Right lobe of liver (tissue), 6 donors: ENCODE data around the gene BPIFB2. TPM values are rescaled to one million over a fixed set of nuclear protein-coding genes. Genes with fewer than 3 reads are reported as not detected.

Experiments used
- ATAC-seq, 4 donors: fragments of 200-7000 bp; cut with Tn5 transposase; one replicate each; pipeline ENCODE4 v1.9.1; 2020; ENCODE audit warnings: mild to moderate bottlenecking in 4 of 4, moderate library complexity in 4 of 4
- DNase-seq, 3 donors: peaks; one replicate each; pipeline ENCODE4 v3.0.0-alpha.2; 2020
- H3K27ac ChIP-seq, 3 donors: fragments of 200-600 bp; one replicate each; pipeline ENCODE4 v1.8.0; 2022
- H3K27me3 ChIP-seq, 2 donors: fragments of 200-600 bp; one replicate each; pipeline ENCODE4 v1.8.0; 2022
- H3K36me3 ChIP-seq, 4 donors: fragments of 200-600 bp; sonication (generic) in 1 of 4; one replicate each; pipeline versions ENCODE4 v1.5.1 to v1.8.0; 2017 to 2022; ENCODE audit warnings: control low read depth in 1 of 4
- H3K4me1 ChIP-seq, 4 donors: fragments of 200-600 bp; sonication (generic) in 1 of 4; one replicate each; pipeline versions ENCODE4 v1.5.1 to v1.8.0; 2017 to 2022; ENCODE audit warnings: control low read depth in 1 of 4
- H3K4me3 ChIP-seq, 3 donors: fragments of 200-600 bp; one replicate each; pipeline ENCODE4 v1.8.0; 2022
- H3K9me3 ChIP-seq, 4 donors: fragments of 200-600 bp; sonication (generic) in 1 of 4; one replicate each; pipeline versions ENCODE4 v1.5.1 to v1.8.0; 2017 to 2022; ENCODE audit warnings: control low read depth in 1 of 4
- CTCF ChIP-seq, 4 donors: fragments of 200-600 bp in 3 of 4; fragments of 450-650 bp in 1 of 4; IDR thresholded peaks; one replicate each; pipeline versions ENCODE4 v1.5.1 to v1.8.0; 2016 to 2022; ENCODE audit warnings: antibody characterized with exemption in 4 of 4, mild to moderate bottlenecking in 2 of 4
- POLR2A ChIP-seq: fragments of 450-650 bp; IDR thresholded peaks from one replicate; pipeline ENCODE4 v1.6.1; 2017; ENCODE audit warnings: antibody characterized with exemption, mild to moderate bottlenecking
- WGBS: methylation state at CpG from one replicate; pipeline ENCODE4 v1.1.6; 2018; ENCODE audit warnings: low coverage, low lambda C conversion rate; ENCODE audit not compliant: insufficient coverage; ENCODE audit errors: missing lambda C conversion rate; 5-methylcytosine and 5-hydroxymethylcytosine counted together
- intact Hi-C, 2 donors: fragments of 100-400 bp; cut with DNase I; formaldehyde crosslinking; loops; one replicate each; pipeline versions ENCODE4 v1.11.2 to v1.14.1; 2022
- total RNA-seq, 6 experiments: library from RNA; depleted of rRNA in 2 of 6; stranded (reverse); fragments of >200 nt in 2 of 6; fragmentation: NEBNext Ultra II Directional in 3 of 6; extraction: Animal tissue kit (Norgen Biotek cat#: 25700) in 3 of 6; gene quantifications; one replicate each; pipeline versions ENCODE4 v1.1.0 to v1.2.4, GENCODE V29; 2016 to 2023
- donor health status: DM: no; HTN: yes; CAD: no.
- donor health status: DM: no; HTN: no; CAD: no.
- donor health status: DM: no; HTN: no; CAD: no.
- donor health status: DM: no; HTN: yes; CAD: no.
- donor health status: DM: no; HTN: yes; CAD: no.

The BPIFB2 gene
- total RNA-seq, 6 experiments from 2014 or later = 0.12 TPM; not detected in 5

DNA sequence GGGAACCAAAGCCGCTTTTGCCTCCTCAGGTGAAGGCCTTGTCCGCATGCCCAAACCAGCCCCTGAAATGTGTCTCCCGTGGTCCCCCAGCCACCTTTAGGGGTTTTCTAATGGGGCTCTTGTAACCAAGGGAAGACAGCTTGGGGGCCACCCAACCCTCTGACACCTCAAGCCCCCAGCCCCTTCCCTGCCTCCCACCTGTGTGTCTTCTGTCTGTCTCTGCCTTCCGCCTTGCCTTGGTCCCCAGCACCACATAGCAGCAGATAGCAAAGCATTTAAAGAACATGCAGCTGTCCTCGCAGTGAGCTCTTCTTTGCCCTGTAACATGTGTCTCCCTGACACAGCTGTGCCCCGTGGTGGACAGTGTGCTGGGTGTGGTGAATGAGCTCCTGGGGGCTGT, 55.8 kb downstream of the BPIFB2 start:
- no peak for ATAC-seq
- Histone ChIP-seq H3K9me3 (no peaks in the 10 kb centered on the region), H3K27me3 (no peaks in the 10 kb centered on the region), H3K4me1 (no peaks in the 10 kb centered on the region), H3K27ac (no peak overlapping the region), H3K4me3 (no peak overlapping the region), H3K36me3 (no peaks in the 10 kb centered on the region)
- WGBS = 67% methylated on average over 1 of the region's 6 CpGs
- TF ChIP-seq CTCF (IDR thresholded peaks at IDR 0.05) (no peak), POLR2A (no peak)
- intact Hi-C loops = no loop called here
- no peak for DNase-seq

- Histone ChIP-seq H3K27me3 (no peaks in the 10 kb centered on the region), H3K4me1 (no peaks in the 10 kb centered on the region), H3K36me3 (no peaks in the 10 kb centered on the region), H3K27ac (no peak overlapping the region), H3K9me3 (no peaks in the 10 kb centered on the region), H3K4me3 (no peak overlapping the region)
- DNase-seq (peak in 1 of 3 donors; percentile 2), ATAC-seq (no peak)
- intact Hi-C loops = no loop called here
- 84% methylated on average over 7 of the region's 11 CpGs for WGBS
- TF ChIP-seq POLR2A = no peak
- TF ChIP-seq CTCF (IDR thresholded peaks at IDR 0.05) = no peak
Measured at GRCh38 chr20:33064572-33065287, 57.2 kb downstream of the BPIFB2 start.

GRCh38 chr20:33065785-33066184, 58.3 kb downstream of the BPIFB2 start:
- 85% methylated on average over 6 of the region's 9 CpGs for WGBS
- intact Hi-C loops = no loop called here
- Histone ChIP-seq H3K4me3 (no peak overlapping the region), H3K27me3 (no peaks in the 10 kb centered on the region), H3K36me3 (no peaks in the 10 kb centered on the region), H3K9me3 (no peaks in the 10 kb centered on the region), H3K27ac (no peak overlapping the region), H3K4me1 (no peaks in the 10 kb centered on the region)
- no peak for TF ChIP-seq POLR2A
- no peak for TF ChIP-seq CTCF (IDR thresholded peaks at IDR 0.05)
- no peak for DNase-seq
- no peak for ATAC-seq

DNA sequence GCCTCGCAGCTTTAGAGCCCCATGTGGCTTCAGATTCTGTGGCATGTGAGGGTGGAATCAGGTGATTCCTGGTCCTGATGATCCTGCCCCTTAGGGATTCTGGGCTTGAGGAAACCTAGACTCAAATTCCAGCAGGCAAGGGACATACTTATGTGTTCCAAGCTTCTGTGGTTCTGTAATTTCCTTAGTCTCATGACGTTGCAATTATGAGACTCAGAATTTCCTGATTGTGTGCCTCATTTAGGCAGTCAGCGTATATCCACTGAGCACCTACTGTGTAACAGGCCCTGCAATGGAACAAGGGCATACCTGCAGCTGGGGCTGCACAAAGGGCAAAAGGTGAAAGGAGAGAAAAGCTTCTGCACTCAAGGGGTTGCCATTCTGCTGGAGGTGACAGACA, 60.3 kb downstream of the BPIFB2 start:
- Histone ChIP-seq H3K36me3 (no peaks in the 10 kb centered on the region), H3K4me3 (no peak overlapping the region), H3K27ac (no peak overlapping the region), H3K4me1 (no peaks in the 10 kb centered on the region), H3K27me3 (no peaks in the 10 kb centered on the region), H3K9me3 (no peaks in the 10 kb centered on the region)
- intact Hi-C loops = no loop called here
- no peak for DNase-seq
- TF ChIP-seq POLR2A (no peak), CTCF (IDR thresholded peaks at IDR 0.05) (no peak)
- no peak for ATAC-seq
- WGBS = 73% methylated on average over 3 of the region's 3 CpGs
